Glomerular visceral epithelial cell (primary cell): Measurements from ENCODE around the gene AGBL4.

Source experiments
- DNase-seq: peaks from one replicate; pipeline ENCODE4 v3.0.0-alpha.2; 2016; ENCODE audit errors: extremely low spot score

AGBL4 gene

GRCh38 chr1:48725341-48726046 lies 1298.3 kb downstream of the AGBL4 start:
- DNase-seq = no peak

- DNase-seq = no peak
Observed at GRCh38 chr1:48720929-48721328, 1302.8 kb downstream of the AGBL4 start.

- DNase-seq = no peak
Observed at GRCh38 chr1:48718705-48719104, 1305.0 kb downstream of the AGBL4 start.

- DNase-seq = no peak
Observed at GRCh38 chr1:48718116-48718630, 1305.6 kb downstream of the AGBL4 start.

- DNase-seq = no peak
Observed at GRCh38 chr1:48717082-48717481, 1306.7 kb downstream of the AGBL4 start.

GRCh38 chr1:48715921-48716320 lies 1307.8 kb downstream of the AGBL4 start:
- no peak for DNase-seq

- DNase-seq = no peak
Observed at GRCh38 chr1:48710915-48711314, 1312.8 kb downstream of the AGBL4 start.

GRCh38 chr1:48710318-48710717 lies 1313.4 kb downstream of the AGBL4 start:
- DNase-seq = no peak

- no peak for DNase-seq
Observed at GRCh38 chr1:48704736-48705135, 1319.0 kb downstream of the AGBL4 start.

- DNase-seq = peak; percentile 64
Observed at GRCh38 chr1:48701445-48701844, 1322.3 kb downstream of the AGBL4 start.

GRCh38 chr1:48697066-48697707 lies 1326.6 kb downstream of the AGBL4 start:
- peak; percentile 51 for DNase-seq

- no peak for DNase-seq
Observed at GRCh38 chr1:48695161-48695560, 1328.6 kb downstream of the AGBL4 start.

GRCh38 chr1:48693674-48694320 lies 1330.0 kb downstream of the AGBL4 start:
- peak; percentile 37 for DNase-seq

GRCh38 chr1:48693180-48693579 lies 1330.6 kb downstream of the AGBL4 start:
- DNase-seq = no peak

- DNase-seq = no peak
Observed at GRCh38 chr1:48692235-48692634, 1331.5 kb downstream of the AGBL4 start.

- no peak for DNase-seq
Observed at GRCh38 chr1:48691429-48692001, 1332.2 kb downstream of the AGBL4 start.

GRCh38 chr1:48688102-48688760 lies 1335.5 kb downstream of the AGBL4 start:
- no peak for DNase-seq

GRCh38 chr1:48687282-48688045 lies 1336.3 kb downstream of the AGBL4 start:
- peak; percentile 62 for DNase-seq

GRCh38 chr1:48686159-48686558 lies 1337.6 kb downstream of the AGBL4 start:
- DNase-seq = no peak

GRCh38 chr1:48684381-48684780 lies 1339.4 kb downstream of the AGBL4 start:
- DNase-seq = no peak

- DNase-seq = no peak
Observed at GRCh38 chr1:48683839-48684238, 1339.9 kb downstream of the AGBL4 start.
